ENCODE data around the gene CYP2A7. TPM values are rescaled to one million over a fixed set of nuclear protein-coding genes. Genes with fewer than 3 reads are reported as not detected.
"Not testable (repeated sequence)": the region's sequence is repeated elsewhere in the genome, so short reads cannot be mapped to it uniquely, and the experiment has no call there.

CYP2A7 gene
- polyA plus RNA-seq, 2 of the 4 experiments (the other 2 are of a cell fraction): not detected

GRCh38 chr19:40923934-40924391, 41.9 kb upstream of the CYP2A7 start:
- Histone ChIP-seq H3K27ac (peak overlapping the region; percentile 19 to 78; a peak in 5 of 6 replicates), H3K4me3 (no peak overlapping the region), H3K4me2 (peak overlapping the region; percentile 19), H3K4me1 (peaks cover 47% of the 10 kb centered on the region), H3K9me3 (peaks cover 38% of the 10 kb centered on the region)
- CTCF ChIA-PET: interaction anchor here (0.8 to 2.7 kb wide), 7 partner anchors 10 to 220 kb away, joined by 3 to 8 read pairs (median 4); no protein-coding TSS in a partner anchor
- ATAC-seq (no peak), DNase-seq (ENCODE audit: low read depth in 1 of 2, low spot score in 1 of 2) (peak in 1 of 2 experiments; percentile 25), FAIRE-seq (peak; percentile 46)
- TF ChIP-seq SMC3 (IDR thresholded peaks at IDR 0.05): no peak
- no peak for TF ChIP-seq POLR2AphosphoS2 (conservative IDR thresholded peaks at IDR 0.05; ENCODE audit: low read length)
- POLR2A ChIA-PET: no interaction called here
- WGBS (ENCODE audit: missing lambda C conversion rate): 86% methylated on average over 7 of the region's 7 CpGs

- peak overlapping the region; percentile 67 for H3K4me2 ChIP-seq
- 83% methylated on average over 11 of the region's 11 CpGs for WGBS (ENCODE audit: missing lambda C conversion rate)
- peak in 1 of 2 experiments; percentile 41 for DNase-seq (ENCODE audit: low read depth in 1 of 2, low spot score in 1 of 2)
- TF ChIP-seq RNF2 (IDR thresholded peaks at IDR 0.05; ENCODE audit: borderline replicate concordance, low read depth): 0 out of 2 replicates have a peak, but pooled peaks have one; percentile 39
- CTCF ChIA-PET: interaction anchor here (0.9 to 2.7 kb wide), 5 partner anchors 12 to 116 kb away, joined by 3 to 8 read pairs (median 4); no protein-coding TSS in a partner anchor
- H3K27ac ChIP-seq: peak overlapping the region; percentile 78 to 81
- H3K9me3 ChIP-seq: peaks cover 49% of the 10 kb centered on the region
- H3K4me1 ChIP-seq: peaks cover 47% of the 10 kb centered on the region
- POLR2A ChIA-PET, FAIRE-seq, ATAC-seq, H3K4me3 ChIP-seq: not testable (repeated sequence)
These were observed 40.5 kb upstream of the CYP2A7 start for GRCh38 chr19:40922237-40923160.

GRCh38 chr19:40921005-40921897, 39.2 kb upstream of the CYP2A7 start:
- no peak overlapping the region for H3K4me3 ChIP-seq
- FAIRE-seq: peak; percentile 100
- H3K9me3 ChIP-seq: peaks cover 49% of the 10 kb centered on the region
- peak; percentile 98 to 100 for DNase-seq (ENCODE audit: low read depth in 1 of 2, low spot score in 1 of 2)
- H3K4me2 ChIP-seq: peak overlapping the region; percentile 67
- H3K27ac ChIP-seq: peak overlapping the region; percentile 78 to 81
- peaks cover 47% of the 10 kb centered on the region for H3K4me1 ChIP-seq
- ATAC-seq: peak; percentile 94 to 96
- CTCF ChIA-PET: interaction anchor here (0.9 to 2.2 kb wide), 8 partner anchors 13 to 258 kb away, joined by 3 to 7 read pairs (median 4); no protein-coding TSS in a partner anchor
- WGBS (ENCODE audit: missing lambda C conversion rate): 0% methylated on average over 9 of the region's 9 CpGs
- POLR2A ChIA-PET: no interaction called here
- TF ChIP-seq RNF2 (IDR thresholded peaks at IDR 0.05; ENCODE audit: borderline replicate concordance, low read depth) (no peak), HDAC2 (IDR thresholded peaks at IDR 0.05) (0 out of 2 replicates have a peak, but pooled peaks have one; percentile 4), ZSCAN20 (CRISPR knock-in tag; IDR thresholded peaks at IDR 0.05) (peak; percentile 66; the same call in 1 of the 2 replicates), SREBF2 (IDR thresholded peaks at IDR 0.05) (no peak), ELK1 (IDR thresholded peaks at IDR 0.05; ENCODE audit: low read depth, low read length) (no peak), KDM1A (IDR thresholded peaks at IDR 0.05; ENCODE audit: low read depth) (no peak), CHD4 (IDR thresholded peaks at IDR 0.05; ENCODE audit: borderline replicate concordance) (no peak), RARB (CRISPR knock-in tag; IDR thresholded peaks at IDR 0.05) (peak; percentile 98), ESRRA (IDR thresholded peaks at IDR 0.05; ENCODE audit: borderline replicate concordance, low read length) (peak; percentile 72), GATA3 (IDR thresholded peaks at IDR 0.05; ENCODE audit: borderline replicate concordance) (peak; percentile 100), ZC3H11A (IDR thresholded peaks at IDR 0.05) (no peak), HMGXB4 (CRISPR knock-in tag; IDR thresholded peaks at IDR 0.05; ENCODE audit: borderline replicate concordance) (no peak), MAX (IDR thresholded peaks at IDR 0.05) (peak; percentile 99), NPAS2 (CRISPR knock-in tag; IDR thresholded peaks at IDR 0.05; ENCODE audit: borderline replicate concordance) (no peak), REST (IDR thresholded peaks at IDR 0.05) (no peak), BHLHE40 (IDR thresholded peaks at IDR 0.05; ENCODE audit: low read depth, low read length) (no peak; the same call in 1 of the 2 replicates), EP300 (IDR thresholded peaks at IDR 0.05) (peak; percentile 96 to 97), HOXA7 (CRISPR knock-in tag; IDR thresholded peaks at IDR 0.05) (no peak), TP53 (CRISPR knock-in tag; IDR thresholded peaks at IDR 0.05) (no peak), HOXB5 (CRISPR knock-in tag; IDR thresholded peaks at IDR 0.05) (peak; percentile 41; the same call in 1 of the 2 replicates)
